NCI-H1092 (cell line): ENCODE measurements around the gene CDC73.
"Not testable (repeated sequence)": the region's sequence is repeated elsewhere in the genome, so short reads cannot be mapped to it uniquely, and the experiment has no call there.

ENCODE experiments used
- DNase-seq: peaks from one replicate; lab custom pipeline; 2025; lab: John Stamatoyannopoulos, UW

CDC73 gene

DNA sequence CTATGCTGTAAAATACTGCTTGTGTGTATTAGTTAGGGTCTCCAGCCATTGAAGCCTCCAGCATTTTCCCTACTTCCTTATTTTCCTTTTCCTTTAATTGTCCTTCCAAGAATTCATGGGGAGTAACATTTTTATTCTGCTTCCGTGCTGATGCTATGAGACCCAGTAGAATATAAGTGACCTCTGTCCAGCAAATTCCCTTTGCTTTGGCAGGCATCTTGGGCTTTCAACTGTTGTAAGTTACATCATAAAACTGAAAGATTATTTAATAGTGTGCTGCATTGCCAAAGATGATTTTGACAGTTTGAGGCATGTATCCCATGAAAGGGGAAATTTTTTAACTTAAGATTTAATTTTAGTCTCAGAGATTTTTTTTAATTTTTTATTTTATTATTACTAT, 112.7 kb downstream of the CDC73 start:
- no peak for DNase-seq

DNA sequence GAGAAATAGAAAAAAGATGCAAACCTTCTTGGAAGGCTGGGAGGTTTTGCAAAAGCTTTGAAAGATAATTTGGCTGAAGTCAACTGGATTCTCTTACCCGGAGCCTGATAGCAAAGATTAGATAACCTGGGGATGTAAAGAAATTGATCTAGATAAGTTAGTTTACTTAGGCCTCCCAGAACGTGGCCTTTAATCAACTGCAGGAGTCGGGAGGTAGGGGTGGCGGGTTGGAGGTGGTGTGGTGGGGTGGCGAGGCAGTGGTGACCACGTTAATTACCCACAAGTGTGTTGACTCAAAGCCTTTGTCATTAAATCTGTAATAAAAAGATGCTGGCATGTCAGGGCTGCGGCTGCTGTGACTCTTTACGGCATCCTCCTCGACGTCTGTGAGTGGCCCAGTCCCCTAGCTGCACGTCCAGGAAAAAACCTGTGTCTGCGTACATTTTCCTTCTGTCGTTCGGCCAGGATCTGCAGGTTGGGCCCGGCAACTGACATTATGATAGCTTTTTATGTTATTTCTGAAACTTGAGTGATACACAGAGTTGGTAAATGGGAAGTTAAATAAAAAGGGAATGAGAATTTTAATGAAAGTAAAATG, 115.6 kb downstream of the CDC73 start:
- no peak for DNase-seq

DNA sequence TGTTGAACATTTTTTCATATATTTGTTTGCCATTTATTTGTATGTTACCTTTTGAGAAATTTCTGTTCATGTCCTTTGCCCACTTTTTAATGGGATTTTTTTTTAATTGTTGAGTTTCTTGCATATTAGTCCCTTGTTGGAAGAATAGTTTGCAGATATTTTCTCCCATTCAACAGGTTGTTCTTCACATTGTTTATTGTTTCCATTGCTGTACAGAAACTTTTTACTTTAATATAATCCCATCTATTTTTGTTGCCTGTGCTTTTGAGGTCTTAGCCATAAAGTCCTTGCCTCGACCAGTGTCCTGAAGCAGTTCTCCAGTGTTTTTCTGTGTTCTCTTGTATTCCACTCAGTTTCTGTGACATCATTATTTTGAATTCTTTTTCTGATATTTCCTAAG, 118.8 kb downstream of the CDC73 start:
- DNase-seq: no peak

DNA sequence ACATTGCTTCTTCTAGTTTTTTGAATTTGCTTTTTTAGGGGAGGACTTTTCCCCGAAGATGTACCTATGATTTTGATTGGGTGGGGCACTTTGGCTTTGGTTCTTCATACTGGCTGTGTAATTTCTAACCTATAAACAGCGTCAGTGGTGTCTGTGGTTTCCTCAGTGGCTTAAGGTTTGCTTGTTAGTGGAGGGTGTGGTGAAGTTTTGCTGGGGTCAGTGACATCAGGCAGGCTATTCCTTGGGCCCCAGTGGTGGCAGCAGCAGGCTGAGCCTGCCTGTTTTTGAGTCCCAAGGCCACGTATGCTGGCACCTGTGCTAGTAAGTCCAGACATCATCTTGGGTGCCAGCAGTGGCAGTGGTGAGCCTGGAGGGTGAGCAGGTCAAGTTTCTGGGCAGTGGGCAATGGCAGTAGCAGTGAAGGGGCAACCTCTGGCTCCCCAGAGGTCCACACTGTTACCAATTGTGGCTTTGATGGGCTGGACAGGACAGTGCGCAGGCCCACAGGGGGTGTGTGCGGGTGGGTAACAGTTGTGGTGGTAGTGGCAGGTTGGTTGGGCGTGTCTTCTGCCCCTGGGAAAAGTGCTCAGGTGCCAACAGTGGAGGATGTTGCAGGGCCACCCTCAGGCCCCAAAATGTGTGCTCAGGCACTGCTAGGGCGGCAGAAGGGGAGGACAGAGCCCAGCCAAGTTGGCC, 119.4 kb downstream of the CDC73 start:
- no peak for DNase-seq

GRCh38 chr1:193242000-193242399, 120.2 kb downstream of the CDC73 start:
- DNase-seq: no peak

- no peak for DNase-seq
These were observed 127.4 kb downstream of the CDC73 start for GRCh38 chr1:193249187-193249586.

GRCh38 chr1:193251950-193252349, 130.1 kb downstream of the CDC73 start:
- DNase-seq: no peak

- DNase-seq: no peak
These were observed 134.2 kb downstream of the CDC73 start for GRCh38 chr1:193256019-193256418.

DNA sequence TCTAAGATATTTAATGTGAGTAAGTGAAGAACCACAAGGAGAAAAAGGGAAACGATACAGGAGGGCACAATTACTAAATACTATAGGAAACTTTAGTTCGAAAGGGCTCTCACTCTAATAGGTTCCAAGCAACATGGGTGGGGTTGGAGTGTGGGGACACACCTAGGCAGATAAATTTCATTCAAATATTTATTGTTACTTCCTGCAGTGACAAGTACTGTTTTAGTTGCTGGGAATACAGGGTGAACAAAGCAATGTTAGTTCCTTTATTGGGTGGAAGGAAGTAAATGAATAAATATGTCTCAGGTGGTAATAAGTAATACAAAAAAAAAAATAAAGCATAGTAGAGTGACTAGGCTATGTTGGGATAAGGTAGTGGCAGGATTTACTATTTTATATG, 137.8 kb downstream of the CDC73 start:
- no peak for DNase-seq

GRCh38 chr1:193260056-193260745, 138.4 kb downstream of the CDC73 start:
- no peak for DNase-seq

- DNase-seq: no peak
These were observed 139.1 kb downstream of the CDC73 start for GRCh38 chr1:193260896-193261295.

GRCh38 chr1:193262661-193263060, 140.8 kb downstream of the CDC73 start:
- DNase-seq: no peak

DNA sequence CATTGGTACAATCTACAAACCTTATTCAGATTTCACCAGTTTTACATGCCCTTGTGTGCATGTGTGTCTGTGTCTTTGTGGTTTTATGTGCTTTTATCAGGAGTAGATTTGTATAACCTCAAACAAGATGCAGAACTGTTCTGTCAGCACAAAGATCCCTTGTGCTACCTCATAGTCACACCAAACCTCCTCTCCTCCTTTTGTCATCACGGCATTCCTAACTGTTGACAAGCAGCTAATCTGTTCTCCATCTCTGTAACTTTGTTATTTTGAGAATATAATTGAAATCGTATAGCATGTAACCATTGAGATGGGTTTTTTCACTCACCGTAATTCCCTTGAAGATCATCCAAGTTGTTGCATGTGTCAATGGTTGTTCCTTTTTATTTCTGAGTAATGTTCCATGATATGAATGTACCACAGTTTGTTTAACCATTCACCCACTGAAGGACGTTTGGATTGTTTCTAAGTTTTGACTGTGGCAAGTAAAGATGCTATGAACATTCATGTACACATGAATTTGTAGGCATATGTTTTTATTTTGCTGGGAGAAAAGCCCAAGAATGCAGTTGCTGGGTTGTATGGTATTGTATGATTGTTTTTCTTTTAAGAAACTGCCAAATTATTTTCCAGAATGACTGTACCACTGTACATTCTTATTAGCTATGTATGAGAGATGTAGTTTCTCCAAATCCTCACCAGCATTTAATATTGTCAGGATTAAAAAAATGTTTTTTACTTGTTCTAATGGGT, 142.7 kb downstream of the CDC73 start:
- DNase-seq: no peak

GRCh38 chr1:193265716-193266115, 143.9 kb downstream of the CDC73 start:
- DNase-seq: no peak

DNA sequence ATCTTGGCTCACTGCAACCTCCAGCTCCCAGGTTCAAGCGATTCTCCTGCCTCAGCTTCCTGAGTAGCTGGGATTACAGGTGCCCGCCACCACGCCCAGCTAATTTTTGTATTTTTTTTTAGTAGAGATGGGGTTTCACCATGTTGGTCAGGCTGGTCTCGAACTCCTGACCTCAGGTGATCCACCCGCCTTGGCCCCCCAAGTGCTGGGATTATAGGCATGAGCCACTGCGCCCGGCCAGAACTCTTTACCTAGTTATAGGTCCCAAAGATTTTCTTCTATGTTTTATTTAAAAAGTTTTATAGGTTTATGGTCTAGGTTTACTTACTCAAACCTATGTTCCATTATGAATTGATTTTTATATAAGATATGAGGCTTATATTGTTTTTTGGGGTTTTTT, 145.0 kb downstream of the CDC73 start:
- DNase-seq: not testable (repeated sequence)

GRCh38 chr1:193270996-193271395, 149.2 kb downstream of the CDC73 start:
- no peak for DNase-seq

- no peak for DNase-seq
These were observed 153.9 kb downstream of the CDC73 start for GRCh38 chr1:193275773-193276172.

GRCh38 chr1:193278968-193279367, 157.1 kb downstream of the CDC73 start:
- no peak for DNase-seq

- no peak for DNase-seq
These were observed 160.1 kb downstream of the CDC73 start for GRCh38 chr1:193281894-193282293.

DNA sequence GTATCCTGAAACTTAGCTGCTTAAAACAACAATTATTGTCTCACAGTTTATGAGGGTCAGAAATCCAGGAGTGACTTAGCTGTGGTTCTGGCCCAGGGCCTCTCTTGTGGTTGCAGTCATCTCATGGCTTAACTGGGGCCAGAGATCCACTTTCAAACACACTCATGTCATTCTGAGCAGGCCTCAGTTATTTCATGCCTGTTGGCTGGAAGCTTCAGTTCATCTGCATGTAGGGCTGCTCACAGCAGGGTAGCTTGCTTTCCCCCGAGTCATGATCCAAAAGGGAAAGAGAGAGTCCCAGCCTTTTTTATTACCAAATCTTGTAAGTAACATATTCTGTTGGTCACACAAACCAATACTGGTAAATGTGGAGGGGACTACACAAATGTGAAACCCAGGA, 161.2 kb downstream of the CDC73 start:
- no peak for DNase-seq

GRCh38 chr1:193284219-193284618, 162.4 kb downstream of the CDC73 start:
- DNase-seq: no peak

DNA sequence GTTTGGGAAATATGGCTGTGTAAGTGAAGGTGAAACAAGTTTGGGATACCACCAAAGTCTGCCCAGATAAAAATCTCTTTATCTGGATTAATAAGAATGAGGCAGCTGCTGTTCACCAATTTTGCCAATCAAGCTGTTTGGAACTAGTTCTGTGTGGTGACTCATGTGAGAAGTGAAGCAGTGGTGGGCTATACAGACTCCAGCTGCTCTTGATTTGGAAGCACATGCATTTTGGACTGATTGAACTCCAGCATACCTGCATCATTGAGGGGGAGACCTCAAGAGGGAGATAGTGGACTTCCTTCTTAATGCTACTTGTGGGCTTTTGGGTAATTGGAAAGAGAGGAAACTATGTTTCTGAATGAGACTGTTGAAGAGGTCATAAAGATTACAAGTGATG, 163.8 kb downstream of the CDC73 start:
- no peak for DNase-seq
